AG04450 (cell line): ENCODE data around the gene ANKRD18B. TPM values are rescaled to one million over a fixed set of nuclear protein-coding genes. Genes with fewer than 3 reads are reported as not detected.
"Not testable (repeated sequence)": the region's sequence is repeated elsewhere in the genome, so short reads cannot be mapped to it uniquely, and the experiment has no call there.

ENCODE experiments used
- CTCF ChIA-PET: fragments of 300-600, 350-600 bp; formaldehyde crosslinking; extraction: SDS; loops from one replicate; lab custom pipeline; 2022; ENCODE audit warnings: antibody characterized with exemption, inconsistent platforms; lab: Charles Lee
- POLR2A ChIA-PET: fragments of 350-600 bp; formaldehyde crosslinking; extraction: SDS; loops from one replicate; lab custom pipeline; 2021; ENCODE audit warnings: antibody characterized with exemption, inconsistent platforms; lab: Yijun Ruan, JAX
- DNase-seq: peaks from one replicate; pipeline ENCODE4 v3.0.0-alpha.2; 2011; ENCODE audit warnings: low read depth, low spot score
- H3K27ac ChIP-seq: one replicate; pipeline ENCODE4 v1.5.1; 2012; ENCODE audit warnings: low read depth, low read length, control low read depth
- H3K27me3 ChIP-seq: one replicate; pipeline ENCODE4 v1.6.0; 2012; ENCODE audit warnings: low read length; ENCODE audit not compliant: control insufficient read depth, insufficient read depth
- H3K4me3 ChIP-seq: 2 replicates; pipeline ENCODE4 v1.5.1; 2011; ENCODE audit warnings: mild to moderate bottlenecking, low read depth, low read length, control low read depth
- H3K9me3 ChIP-seq: 2 replicates; pipeline ENCODE4 v1.5.1; 2012; ENCODE audit warnings: low read length; ENCODE audit not compliant: control insufficient read depth, insufficient read depth
- polyA plus RNA-seq: library from polyadenylated mRNA; depleted of rRNA; stranded (reverse); fragments of >200 nt; gene quantifications from 2 replicates; pipeline ENCODE4 v1.2.3, GENCODE V29; 2011
- TF ChIP-seq, protein P1 (sequence below): IDR thresholded peaks from 2 replicates; pipeline ENCODE4 v1.5.1; 2011; ENCODE audit warnings: low read depth, low read length, control low read depth, inconsistent platforms

The ANKRD18B gene
- polyA plus RNA-seq, 1 experiment: 8.6 TPM

DNA sequence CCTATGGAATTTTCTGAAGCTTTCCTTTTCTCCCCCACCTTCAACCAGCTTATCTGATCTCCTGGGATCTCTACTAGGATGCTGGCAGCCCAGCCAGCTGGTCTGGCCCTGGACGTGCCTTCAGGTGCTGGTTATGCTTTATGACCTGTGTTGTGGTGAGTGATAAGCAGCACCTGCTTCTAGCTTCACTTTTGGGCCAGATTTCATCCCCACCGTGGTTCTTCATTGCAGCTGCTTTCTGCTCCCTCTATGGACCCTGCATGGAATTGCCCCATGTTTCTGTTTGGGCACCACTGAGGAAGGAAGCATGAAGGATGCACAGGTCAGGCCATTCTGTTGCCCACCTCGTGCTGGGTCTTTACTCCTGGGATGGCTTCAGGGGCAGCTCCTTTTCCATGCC lies 80.2 kb downstream of the ANKRD18B start:
- H3K27me3 ChIP-seq, H3K4me3 ChIP-seq, POLR2A ChIA-PET, DNase-seq, H3K27ac ChIP-seq, H3K9me3 ChIP-seq: not testable (repeated sequence)
- TF ChIP-seq, protein P1, sequence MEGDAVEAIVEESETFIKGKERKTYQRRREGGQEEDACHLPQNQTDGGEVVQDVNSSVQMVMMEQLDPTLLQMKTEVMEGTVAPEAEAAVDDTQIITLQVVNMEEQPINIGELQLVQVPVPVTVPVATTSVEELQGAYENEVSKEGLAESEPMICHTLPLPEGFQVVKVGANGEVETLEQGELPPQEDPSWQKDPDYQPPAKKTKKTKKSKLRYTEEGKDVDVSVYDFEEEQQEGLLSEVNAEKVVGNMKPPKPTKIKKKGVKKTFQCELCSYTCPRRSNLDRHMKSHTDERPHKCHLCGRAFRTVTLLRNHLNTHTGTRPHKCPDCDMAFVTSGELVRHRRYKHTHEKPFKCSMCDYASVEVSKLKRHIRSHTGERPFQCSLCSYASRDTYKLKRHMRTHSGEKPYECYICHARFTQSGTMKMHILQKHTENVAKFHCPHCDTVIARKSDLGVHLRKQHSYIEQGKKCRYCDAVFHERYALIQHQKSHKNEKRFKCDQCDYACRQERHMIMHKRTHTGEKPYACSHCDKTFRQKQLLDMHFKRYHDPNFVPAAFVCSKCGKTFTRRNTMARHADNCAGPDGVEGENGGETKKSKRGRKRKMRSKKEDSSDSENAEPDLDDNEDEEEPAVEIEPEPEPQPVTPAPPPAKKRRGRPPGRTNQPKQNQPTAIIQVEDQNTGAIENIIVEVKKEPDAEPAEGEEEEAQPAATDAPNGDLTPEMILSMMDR: peak; percentile 59
- CTCF ChIA-PET: interaction anchor here (0.6 to 1.9 kb wide), 10 partner anchors 9 to 1915 kb away, joined by 3 to 7 read pairs (median 4); no protein-coding TSS in a partner anchor

DNA sequence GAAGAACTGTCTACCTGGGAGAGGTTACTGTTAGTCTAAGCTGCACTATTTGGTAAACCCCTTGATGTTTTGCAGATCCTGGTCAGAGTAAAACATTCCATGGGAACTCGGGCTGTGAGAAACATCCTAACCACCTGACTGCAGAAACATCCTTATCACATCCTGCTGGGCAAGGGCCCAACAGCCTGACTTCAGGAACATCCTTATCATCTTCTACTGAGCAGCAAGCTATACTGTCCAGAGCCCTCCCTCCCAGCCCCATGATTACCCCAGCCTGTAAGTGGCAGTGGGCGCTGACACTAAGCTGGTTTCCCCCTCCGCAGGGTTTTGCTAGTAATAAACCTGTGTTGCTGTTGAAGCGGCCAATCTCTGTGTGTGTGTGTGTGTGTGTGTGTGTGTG lies 80.9 kb downstream of the ANKRD18B start:
- CTCF ChIA-PET: interaction anchor here (0.6 to 1.9 kb wide), 5 partner anchors 8 to 230 kb away, joined by 3 to 7 read pairs (median 4); no protein-coding TSS in a partner anchor
- H3K27me3 ChIP-seq, DNase-seq, POLR2A ChIA-PET, H3K9me3 ChIP-seq, H3K27ac ChIP-seq, H3K4me3 ChIP-seq: not testable (repeated sequence)

DNA sequence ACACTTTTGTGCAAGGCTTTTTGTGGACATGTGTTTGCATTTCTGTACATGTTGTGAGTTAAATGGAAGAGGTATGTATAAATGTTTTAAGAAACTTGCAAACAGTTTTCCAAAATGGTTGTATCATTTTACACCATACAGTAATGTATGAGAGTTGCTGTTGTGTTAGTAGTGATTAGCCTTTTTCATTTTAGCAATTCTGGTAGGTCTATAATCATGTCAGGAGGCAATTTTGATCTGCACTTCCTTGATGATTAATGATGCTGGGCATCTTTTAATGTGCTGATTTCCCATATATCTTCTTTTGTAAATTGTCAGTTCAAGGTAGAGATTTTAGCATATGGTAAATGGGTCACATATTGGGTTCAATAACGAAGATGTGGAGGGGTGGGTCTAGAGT lies 87.3 kb downstream of the ANKRD18B start:
- Histone ChIP-seq H3K4me3 (no peak overlapping the region), H3K27me3 (no peaks in the 10 kb centered on the region), H3K9me3 (peaks cover 7% of the 10 kb centered on the region; the same call in 1 of the 2 replicates), H3K27ac (no peak overlapping the region)
- no peak for DNase-seq
- TF ChIP-seq, protein P1: no peak
- ChIA-PET POLR2A (no interaction called here), CTCF (interaction anchor here (0.9 kb wide), 1 partner anchor 10 kb away, joined by 3 read pairs; no protein-coding TSS in a partner anchor)

DNA sequence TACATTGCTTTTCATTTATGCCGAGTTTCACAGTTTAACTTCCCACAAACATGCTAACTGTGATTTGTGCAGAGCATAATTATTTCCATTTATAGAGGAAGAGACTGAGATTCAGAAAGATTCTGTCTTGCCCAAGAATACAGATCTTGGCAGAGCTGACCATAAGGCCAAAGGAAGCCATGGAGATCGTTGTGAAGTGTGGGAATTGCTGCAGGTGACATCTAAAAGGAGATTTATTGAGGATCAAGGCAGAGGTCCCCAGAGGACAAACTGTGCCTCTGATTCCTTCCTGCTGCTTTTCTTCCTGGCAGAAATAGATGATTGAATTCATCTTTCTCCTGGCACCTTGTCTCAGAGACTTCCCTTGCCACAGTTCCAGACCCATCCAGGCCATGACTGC lies 88.4 kb downstream of the ANKRD18B start:
- CTCF ChIA-PET, DNase-seq, POLR2A ChIA-PET: not testable (repeated sequence)

DNA sequence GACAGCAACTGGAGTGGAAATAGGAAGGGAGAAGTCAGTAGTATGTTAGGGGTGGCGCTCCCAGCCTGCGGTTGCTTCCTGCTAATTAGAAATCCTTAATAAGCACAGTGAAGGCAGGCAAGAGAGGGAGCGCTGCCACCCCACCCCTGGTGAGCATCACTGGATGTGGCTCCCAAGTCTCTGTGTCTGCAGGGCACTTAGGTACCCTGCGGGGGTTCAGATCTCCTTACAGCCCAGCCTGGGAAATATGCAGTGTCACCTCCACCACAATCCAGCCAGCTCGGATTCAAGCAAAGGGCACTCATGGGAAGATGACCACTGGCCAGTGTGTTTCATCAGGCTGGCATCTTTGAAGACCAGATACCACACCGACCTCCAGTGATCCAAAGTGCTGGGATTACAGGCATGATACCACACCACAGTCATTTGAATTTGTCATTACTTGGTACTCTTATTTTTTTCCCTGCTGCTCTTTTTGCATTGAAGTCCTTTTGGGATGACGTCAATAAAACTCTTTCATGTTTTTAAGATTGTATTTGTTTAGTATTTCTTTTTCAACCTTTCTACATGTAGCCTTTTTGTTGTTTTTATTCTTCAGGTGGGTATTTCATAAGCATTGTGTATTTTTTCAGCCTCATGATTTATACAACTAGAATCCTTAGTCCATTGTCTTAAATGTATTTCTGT lies 90.1 kb downstream of the ANKRD18B start:
- H3K27me3 ChIP-seq: no peaks in the 10 kb centered on the region
- ChIA-PET POLR2A (no interaction called here), CTCF (interaction anchor here (1.3 kb wide), 1 partner anchor 10 kb away, joined by 4 read pairs; no protein-coding TSS in a partner anchor)
- peaks cover 7% of the 10 kb centered on the region; the same call in 1 of the 2 replicates for H3K9me3 ChIP-seq
- H3K27ac ChIP-seq: no peak overlapping the region
- no peak overlapping the region for H3K4me3 ChIP-seq
- TF ChIP-seq, protein P1: no peak
- no peak for DNase-seq

More for the DNA sequence above, 88.4 kb downstream of the ANKRD18B start:
- not testable (repeated sequence) for H3K4me3 ChIP-seq, H3K27ac ChIP-seq, H3K9me3 ChIP-seq, H3K27me3 ChIP-seq

DNA sequence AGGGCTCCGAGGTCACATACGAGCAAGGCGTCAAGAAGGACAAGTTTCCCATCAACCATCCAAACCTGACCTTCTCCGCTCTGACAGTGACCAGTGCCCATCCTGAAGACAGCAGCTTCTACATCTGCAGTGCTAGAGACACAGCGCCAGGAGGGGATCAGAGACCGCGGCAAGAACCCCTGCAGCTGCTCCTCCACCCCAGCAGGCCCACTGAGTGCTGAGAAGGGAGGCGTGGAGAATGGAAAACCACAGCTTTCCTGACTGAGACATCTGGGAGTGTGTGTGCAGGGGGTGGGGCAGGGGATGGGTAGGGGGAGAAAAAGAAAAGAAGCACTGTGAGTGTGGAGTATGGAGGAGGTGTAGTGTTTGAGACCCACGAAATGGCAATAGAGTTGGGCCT lies 94.3 kb downstream of the ANKRD18B start:
- POLR2A ChIA-PET, H3K27ac ChIP-seq: not testable (repeated sequence)

More for the DNA sequence above, 94.3 kb downstream of the ANKRD18B start:
- H3K9me3 ChIP-seq, H3K27me3 ChIP-seq, H3K4me3 ChIP-seq, DNase-seq, CTCF ChIA-PET: not testable (repeated sequence)
